GM12878 (cell line): ENCODE measurements around the gene PODXL2. TPM values are rescaled to one million over a fixed set of nuclear protein-coding genes. Genes with fewer than 3 reads are reported as not detected.

ENCODE experiments used
- ATAC-seq: fragments of 200-7000 bp; cut with Tn5 transposase; 3 replicates; pipeline ENCODE4 v1.9.1; 2020; ENCODE audit warnings: mild to moderate bottlenecking, moderate library complexity
- BruUV-seq: library from RNA; stranded (reverse); fragments of 400-500 nt; replicated peaks from 2 replicates; lab custom pipeline; 2021; lab: Mats Ljungman, UMichigan
- CTCF ChIA-PET: fragments of 300-600 bp; sonication (Branson Sonifier 250); formaldehyde crosslinking; extraction: SDS; loops from one replicate; lab custom pipeline; 2021; ENCODE audit warnings: inconsistent platforms; lab: Yijun Ruan, JAX
- POLR2A ChIA-PET: fragments of 350-600 bp; formaldehyde crosslinking; extraction: SDS; loops from one replicate; lab custom pipeline; 2021; ENCODE audit warnings: inconsistent platforms; lab: Charles Lee
- RAD21 ChIA-PET: fragments of 300-600 bp; sonication (Branson Sonifier 250); formaldehyde crosslinking; loops from one replicate; lab custom pipeline; 2023; ENCODE audit warnings: antibody characterized with exemption; ENCODE audit not compliant: unreplicated experiment; lab: Charles Lee
- SMC1A ChIA-PET: fragments of 300-600 bp; sonication (Branson Sonifier 250); formaldehyde crosslinking; loops from one replicate; lab custom pipeline; 2023; ENCODE audit not compliant: unreplicated experiment, uncharacterized antibody; lab: Charles Lee
- DNase-seq: peaks from one replicate; pipeline ENCODE4 v3.0.0-alpha.2; 2011; ENCODE audit warnings: low read depth, low spot score
- FAIRE-seq: peaks from 3 replicates; lab custom pipeline; 2011; peaks lifted over from hg19 to GRCh38; lab: Jason Lieb, UNC
- H2AFZ ChIP-seq: 2 replicates; pipeline ENCODE4 v1.6.0; 2011; ENCODE audit warnings: low read depth, low read length, control low read depth; ENCODE audit not compliant: control insufficient read depth
- H3K27ac ChIP-seq: 2 replicates; pipeline ENCODE4 v1.5.1; 2011; ENCODE audit warnings: control low read depth; ENCODE audit not compliant: control insufficient read depth, insufficient read depth
- H3K27me3 ChIP-seq, 2 experiments: replicated peaks in 1 of 2; 2 replicates each; pipeline versions ENCODE4 v1.6.0 to v1.6.1; 2011; ENCODE audit warnings: low read length in 1 of 2; ENCODE audit not compliant: control insufficient read depth in 2 of 2, insufficient read depth in 2 of 2
- H3K36me3 ChIP-seq, 2 experiments: 2 replicates each; pipeline ENCODE4 v1.5.1; 2011; ENCODE audit warnings: low read length in 1 of 2; ENCODE audit not compliant: control insufficient read depth in 2 of 2, insufficient read depth in 2 of 2
- H3K4me1 ChIP-seq: 2 replicates; pipeline ENCODE4 v1.6.1; 2011; ENCODE audit warnings: mild to moderate bottlenecking, low read length, moderate library complexity, mixed read lengths; ENCODE audit not compliant: control insufficient read depth, insufficient read depth
- H3K4me2 ChIP-seq: 2 replicates; pipeline ENCODE4 v1.6.0; 2011; ENCODE audit warnings: control low read depth; ENCODE audit not compliant: control insufficient read depth, insufficient read depth
- H3K4me3 ChIP-seq: fragments of 200-600 bp; sonication (generic); 2 replicates; pipeline ENCODE4 v1.5.1; 2016
- H3K79me2 ChIP-seq: 2 replicates; pipeline ENCODE4 v1.6.0; 2011; ENCODE audit warnings: low read length; ENCODE audit not compliant: control insufficient read depth, insufficient read depth
- H3K9ac ChIP-seq: 2 replicates; pipeline ENCODE4 v1.8.0; 2011; ENCODE audit warnings: low read length, control low read depth, mixed read lengths; ENCODE audit not compliant: control insufficient read depth, insufficient read depth
- H3K9me3 ChIP-seq: replicated peaks from 3 replicates; pipeline ENCODE4 v1.5.1; 2011; ENCODE audit warnings: mild to moderate bottlenecking, low read length; ENCODE audit not compliant: control insufficient read depth, insufficient read depth
- H4K20me1 ChIP-seq: 2 replicates; pipeline ENCODE4 v1.6.0; 2011; ENCODE audit not compliant: control insufficient read depth, insufficient read depth
- BRCA1 ChIP-seq: IDR thresholded peaks from 2 replicates; pipeline ENCODE4 v1.6.1; 2011; ENCODE audit warnings: low read depth, low read length, improper control_type of control experiment
- CHD2 ChIP-seq: IDR thresholded peaks from 2 replicates; pipeline ENCODE4 v1.6.1; 2011; ENCODE audit warnings: low read depth, low read length, improper control_type of control experiment, borderline replicate concordance
- CHD4 ChIP-seq: fragments of 200-600 bp; sonication (generic); IDR thresholded peaks from 2 replicates; pipeline ENCODE4 v1.6.1; 2016; ENCODE audit warnings: mild to moderate bottlenecking
- GATAD2B ChIP-seq: fragments of 450-650 bp; conservative IDR thresholded peaks from 2 replicates; pipeline ENCODE4 v1.6.1; 2017; ENCODE audit warnings: low read depth, mild to moderate bottlenecking, moderate library complexity
- IRF4 ChIP-seq: IDR thresholded peaks from 2 replicates; pipeline ENCODE4 v1.6.1; 2011; ENCODE audit warnings: low read depth, low read length
- JUNB ChIP-seq: IDR thresholded peaks from 2 replicates; pipeline ENCODE4 v1.6.1; 2016; ENCODE audit warnings: antibody characterized with exemption, mild to moderate bottlenecking
- PAX8 ChIP-seq: fragments of 450-650 bp; IDR thresholded peaks from 2 replicates; pipeline ENCODE4 v1.6.1; 2017; ENCODE audit warnings: mild to moderate bottlenecking, moderate library complexity
- RB1 ChIP-seq: fragments of 450-650 bp; formaldehyde crosslinking; IDR thresholded peaks from 2 replicates; pipeline ENCODE4 v1.6.1; 2017; ENCODE audit warnings: mild to moderate bottlenecking, borderline replicate concordance
- RCOR1 ChIP-seq: conservative IDR thresholded peaks from 2 replicates; pipeline ENCODE4 v1.6.1; 2012; ENCODE audit warnings: low read depth, low read length, improper control_type of control experiment
- SMARCA5 ChIP-seq: fragments of 450-650 bp; IDR thresholded peaks from 2 replicates; pipeline ENCODE4 v1.6.1; 2017; ENCODE audit warnings: mild to moderate bottlenecking
- SREBF2 ChIP-seq: IDR thresholded peaks from 2 replicates; pipeline ENCODE4 v1.6.1; 2012; ENCODE audit warnings: mild to moderate bottlenecking, low read length
- STAT1 ChIP-seq: fragments of 450-650 bp; conservative IDR thresholded peaks from 2 replicates; pipeline ENCODE4 v1.6.1; 2014; ENCODE audit warnings: antibody characterized with exemption, mild to moderate bottlenecking
- TBL1XR1 ChIP-seq: IDR thresholded peaks from 2 replicates; pipeline ENCODE4 v1.6.1; 2012; ENCODE audit warnings: low read depth, low read length, improper control_type of control experiment
- ZNF274 ChIP-seq: IDR thresholded peaks from one replicate; pipeline ENCODE4 v1.8.0; 2011; ENCODE audit not compliant: insufficient read length, insufficient read depth
- WGBS: methylation state at CpG from one replicate; pipeline ENCODE4 v1.1.6; 2016; ENCODE audit warnings: low lambda C conversion rate; ENCODE audit not compliant: insufficient replicate concordance, insufficient coverage; ENCODE audit errors: missing lambda C conversion rate; 5-methylcytosine and 5-hydroxymethylcytosine counted together
- in situ Hi-C: fragments of 300-500 bp; cut with MboI; formaldehyde crosslinking; loops from 9 replicates; pipeline ENCODE4 v1.14.3; 2018; ENCODE audit warnings: mixed read lengths
- intact Hi-C: fragments of 100-400 bp; cut with micrococcal nuclease; formaldehyde crosslinking; loops from one replicate; pipeline ENCODE4 v1.14.2; 2022; ENCODE audit not compliant: unreplicated experiment
- polyA plus RNA-seq, 11 experiments: library from polyadenylated mRNA; depleted of rRNA in 4 of 11; unstranded in 6 of 11; stranded (reverse) in 5 of 11; fragments of >200 nt; fragmentation: Nextera tagmentation in 4 of 11; fragmentation: Illumina TruSeq in 1 of 11; extraction: Ambion mirVana in 4 of 11; extraction: Trizol in 1 of 11; gene quantifications; 1 replicate in 1 of 11; 2 replicates in 10 of 11; pipeline versions ENCODE4 v1.2.1 to v1.2.3, GENCODE V29; 2011 to 2016; ENCODE audit warnings: inconsistent platforms in 2 of 11, missing spikeins in 2 of 11, low read depth in 1 of 11
- total RNA-seq, 4 experiments: library from RNA; depleted of rRNA in 3 of 4; stranded (reverse); fragments of >200 nt in 3 of 4; fragmentation: Illumina TruSeq in 1 of 4; extraction: Trizol in 1 of 4; gene quantifications; 2 replicates each; pipeline versions ENCODE4 v1.2.1 to v1.2.3, GENCODE V29; 2013 to 2021
- TF ChIP-seq, protein P1 (sequence below): fragments of 450-650 bp; IDR thresholded peaks from 2 replicates; pipeline ENCODE4 v1.6.1; 2018; ENCODE audit warnings: borderline replicate concordance, mild to moderate bottlenecking; ENCODE audit not compliant: partially characterized antibody
- TF ChIP-seq, protein P2 (sequence below): fragments of 150-350 bp; IDR thresholded peaks from 2 replicates; pipeline ENCODE4 v1.6.1; 2014; ENCODE audit warnings: mild to moderate bottlenecking, low read depth, low read length
- TF ChIP-seq, protein P3 (sequence below): fragments of 450-650 bp; IDR thresholded peaks from 2 replicates; pipeline ENCODE4 v1.6.1; 2016; ENCODE audit warnings: mild to moderate bottlenecking, moderate library complexity, borderline replicate concordance

The PODXL2 gene
- total and polyA plus RNA-seq, 10 of the 15 experiments (the other 5 are each of a cell fraction or from before 2014, with no cell fraction given): 0.03 to 24.4 (median 13.6) TPM; not detected in 2

DNA sequence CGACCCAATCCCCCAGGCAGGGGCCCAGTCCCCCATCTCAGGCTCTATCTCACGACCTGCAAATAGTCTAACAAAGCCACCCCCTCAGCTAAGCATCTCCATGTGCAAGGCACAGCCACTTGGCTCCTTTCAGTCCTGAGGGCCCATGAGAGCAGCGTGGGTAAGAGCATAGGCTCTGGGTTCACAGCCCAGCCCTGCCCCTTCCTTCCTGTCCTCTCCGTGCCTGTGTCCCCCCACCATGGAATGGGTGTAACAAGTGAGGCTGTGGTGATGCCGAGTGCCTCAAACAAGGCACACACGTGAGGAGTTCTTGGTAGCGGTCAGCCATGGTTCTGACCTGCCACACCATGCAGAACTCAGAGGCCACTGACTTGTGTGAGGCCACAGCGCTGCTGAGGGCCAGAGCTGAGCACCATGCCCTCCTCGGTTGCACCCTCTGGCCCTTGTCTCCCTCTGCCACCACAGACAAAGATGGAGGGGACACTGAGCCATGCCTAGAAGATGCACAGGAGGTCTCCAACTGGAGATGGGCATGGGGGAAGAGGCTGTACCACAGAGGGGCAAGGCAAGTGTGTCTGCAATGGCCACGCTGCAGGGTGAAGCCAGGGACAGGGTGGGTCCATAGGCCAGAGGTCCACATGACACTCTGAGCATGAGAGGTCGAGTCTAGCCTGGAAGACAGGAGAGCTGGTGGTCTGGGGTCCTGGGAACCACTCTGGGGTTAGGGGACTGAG, 48.5 kb upstream of the PODXL2 start:
- H3K9me3 ChIP-seq: no peaks in the 10 kb centered on the region
- H3K4me3 ChIP-seq: no peak overlapping the region
- DNase-seq: no peak
- TF ChIP-seq SREBF2 (no peak), GATAD2B (no peak), CHD4 (no peak), JUNB (no peak), IRF4 (no peak), RCOR1 (no peak), STAT1 (no peak), RB1 (no peak), PAX8 (no peak), TBL1XR1 (no peak), BRCA1 (no peak), CHD2 (no peak), ZNF274 (no peak), SMARCA5 (no peak)
- TF ChIP-seq, protein P1, sequence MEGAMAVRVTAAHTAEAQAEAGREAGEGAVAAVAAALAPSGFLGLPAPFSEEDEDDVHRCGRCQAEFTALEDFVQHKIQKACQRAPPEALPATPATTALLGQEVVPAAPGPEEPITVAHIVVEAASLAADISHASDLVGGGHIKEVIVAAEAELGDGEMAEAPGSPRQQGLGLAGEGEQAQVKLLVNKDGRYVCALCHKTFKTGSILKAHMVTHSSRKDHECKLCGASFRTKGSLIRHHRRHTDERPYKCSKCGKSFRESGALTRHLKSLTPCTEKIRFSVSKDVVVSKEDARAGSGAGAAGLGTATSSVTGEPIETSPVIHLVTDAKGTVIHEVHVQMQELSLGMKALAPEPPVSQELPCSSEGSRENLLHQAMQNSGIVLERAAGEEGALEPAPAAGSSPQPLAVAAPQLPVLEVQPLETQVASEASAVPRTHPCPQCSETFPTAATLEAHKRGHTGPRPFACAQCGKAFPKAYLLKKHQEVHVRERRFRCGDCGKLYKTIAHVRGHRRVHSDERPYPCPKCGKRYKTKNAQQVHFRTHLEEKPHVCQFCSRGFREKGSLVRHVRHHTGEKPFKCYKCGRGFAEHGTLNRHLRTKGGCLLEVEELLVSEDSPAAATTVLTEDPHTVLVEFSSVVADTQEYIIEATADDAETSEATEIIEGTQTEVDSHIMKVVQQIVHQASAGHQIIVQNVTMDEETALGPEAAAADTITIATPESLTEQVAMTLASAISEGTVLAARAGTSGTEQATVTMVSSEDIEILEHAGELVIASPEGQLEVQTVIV: no peak
- TF ChIP-seq, protein P2, sequence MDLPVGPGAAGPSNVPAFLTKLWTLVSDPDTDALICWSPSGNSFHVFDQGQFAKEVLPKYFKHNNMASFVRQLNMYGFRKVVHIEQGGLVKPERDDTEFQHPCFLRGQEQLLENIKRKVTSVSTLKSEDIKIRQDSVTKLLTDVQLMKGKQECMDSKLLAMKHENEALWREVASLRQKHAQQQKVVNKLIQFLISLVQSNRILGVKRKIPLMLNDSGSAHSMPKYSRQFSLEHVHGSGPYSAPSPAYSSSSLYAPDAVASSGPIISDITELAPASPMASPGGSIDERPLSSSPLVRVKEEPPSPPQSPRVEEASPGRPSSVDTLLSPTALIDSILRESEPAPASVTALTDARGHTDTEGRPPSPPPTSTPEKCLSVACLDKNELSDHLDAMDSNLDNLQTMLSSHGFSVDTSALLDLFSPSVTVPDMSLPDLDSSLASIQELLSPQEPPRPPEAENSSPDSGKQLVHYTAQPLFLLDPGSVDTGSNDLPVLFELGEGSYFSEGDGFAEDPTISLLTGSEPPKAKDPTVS: no peak
- TF ChIP-seq, protein P3, sequence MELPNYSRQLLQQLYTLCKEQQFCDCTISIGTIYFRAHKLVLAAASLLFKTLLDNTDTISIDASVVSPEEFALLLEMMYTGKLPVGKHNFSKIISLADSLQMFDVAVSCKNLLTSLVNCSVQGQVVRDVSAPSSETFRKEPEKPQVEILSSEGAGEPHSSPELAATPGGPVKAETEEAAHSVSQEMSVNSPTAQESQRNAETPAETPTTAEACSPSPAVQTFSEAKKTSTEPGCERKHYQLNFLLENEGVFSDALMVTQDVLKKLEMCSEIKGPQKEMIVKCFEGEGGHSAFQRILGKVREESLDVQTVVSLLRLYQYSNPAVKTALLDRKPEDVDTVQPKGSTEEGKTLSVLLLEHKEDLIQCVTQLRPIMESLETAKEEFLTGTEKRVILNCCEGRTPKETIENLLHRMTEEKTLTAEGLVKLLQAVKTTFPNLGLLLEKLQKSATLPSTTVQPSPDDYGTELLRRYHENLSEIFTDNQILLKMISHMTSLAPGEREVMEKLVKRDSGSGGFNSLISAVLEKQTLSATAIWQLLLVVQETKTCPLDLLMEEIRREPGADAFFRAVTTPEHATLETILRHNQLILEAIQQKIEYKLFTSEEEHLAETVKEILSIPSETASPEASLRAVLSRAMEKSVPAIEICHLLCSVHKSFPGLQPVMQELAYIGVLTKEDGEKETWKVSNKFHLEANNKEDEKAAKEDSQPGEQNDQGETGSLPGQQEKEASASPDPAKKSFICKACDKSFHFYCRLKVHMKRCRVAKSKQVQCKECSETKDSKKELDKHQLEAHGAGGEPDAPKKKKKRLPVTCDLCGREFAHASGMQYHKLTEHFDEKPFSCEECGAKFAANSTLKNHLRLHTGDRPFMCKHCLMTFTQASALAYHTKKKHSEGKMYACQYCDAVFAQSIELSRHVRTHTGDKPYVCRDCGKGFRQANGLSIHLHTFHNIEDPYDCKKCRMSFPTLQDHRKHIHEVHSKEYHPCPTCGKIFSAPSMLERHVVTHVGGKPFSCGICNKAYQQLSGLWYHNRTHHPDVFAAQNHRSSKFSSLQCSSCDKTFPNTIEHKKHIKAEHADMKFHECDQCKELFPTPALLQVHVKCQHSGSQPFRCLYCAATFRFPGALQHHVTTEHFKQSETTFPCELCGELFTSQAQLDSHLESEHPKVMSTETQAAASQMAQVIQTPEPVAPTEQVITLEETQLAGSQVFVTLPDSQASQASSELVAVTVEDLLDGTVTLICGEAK: no peak
- TF ChIP-seq, all 136 proteins: peak for 0
- FAIRE-seq (no peak), ATAC-seq (no peak)
- H4K20me1 ChIP-seq: no peaks in the 10 kb centered on the region; the same call in 1 of the 2 replicates
- CTCF ChIA-PET: interaction anchor here (0.7 kb wide), 1 partner anchor 24 kb away, joined by 3 read pairs; no protein-coding TSS in a partner anchor
- BruUV-seq: no TSS peak
- H3K27ac ChIP-seq: no peak overlapping the region
- WGBS: 83% methylated on average over 11 of the region's 11 CpGs
- no peak overlapping the region for H3K9ac ChIP-seq
- peaks cover 10% of the 10 kb centered on the region for H3K79me2 ChIP-seq
- in situ Hi-C loops: no loop called here
- no peaks in the 10 kb centered on the region; the same call in 1 of the 2 replicates for H3K4me1 ChIP-seq
- SMC1A ChIA-PET: no interaction called here
- intact Hi-C loops: no loop called here
- POLR2A ChIA-PET: no interaction called here
- no peaks in the 10 kb centered on the region for H3K27me3 ChIP-seq
- H3K36me3 ChIP-seq: peaks cover 0 to 17% of the 10 kb centered on the region in 2 experiments; a peak in 3 of 4 replicates
- no peak overlapping the region for H2AFZ ChIP-seq
- H3K4me2 ChIP-seq: no peak overlapping the region
- RAD21 ChIA-PET: no interaction called here
